H9 (cell line): ENCODE measurements around the gene ALG12. TPM values are rescaled to one million over a fixed set of nuclear protein-coding genes. Genes with fewer than 3 reads are reported as not detected.

Experiments
- DNase-seq: peaks from one replicate; pipeline ENCODE4 v3.0.0-alpha.2; 2017
- H2AFZ ChIP-seq: one replicate; pipeline ENCODE4 v1.6.1; 2013; ENCODE audit warnings: mild to moderate bottlenecking, low read length, control low read depth, moderate library complexity
- H2AK5ac ChIP-seq: 2 replicates; pipeline ENCODE4 v1.6.1; 2013; ENCODE audit warnings: low read length, control low read depth, mixed read lengths; ENCODE audit not compliant: insufficient read length
- H2BK120ac ChIP-seq: one replicate; pipeline ENCODE4 v1.6.1; 2013; ENCODE audit warnings: low read depth, mild to moderate bottlenecking, low read length, control low read depth, inconsistent platforms; ENCODE audit not compliant: poor library complexity, severe bottlenecking
- H2BK12ac ChIP-seq: 2 replicates; pipeline ENCODE4 v1.6.1; 2013; ENCODE audit warnings: low read length, control low read depth, mixed read lengths, low read depth; ENCODE audit not compliant: insufficient read length
- H2BK15ac ChIP-seq: 2 replicates; pipeline ENCODE4 v1.6.1; 2013; ENCODE audit warnings: low read depth, low read length, control low read depth
- H2BK20ac ChIP-seq: one replicate; pipeline ENCODE4 v1.6.1; 2013; ENCODE audit warnings: low read depth, mild to moderate bottlenecking, low read length, control low read depth, inconsistent platforms; ENCODE audit not compliant: poor library complexity, severe bottlenecking
- H2BK5ac ChIP-seq: 2 replicates; pipeline ENCODE4 v1.6.1; 2013; ENCODE audit warnings: low read length, control low read depth, mixed read lengths; ENCODE audit not compliant: insufficient read length
- H3K14ac ChIP-seq: 2 replicates; pipeline ENCODE4 v1.6.1; 2013; ENCODE audit warnings: low read length, control low read depth; ENCODE audit not compliant: insufficient read depth
- H3K18ac ChIP-seq: 2 replicates; pipeline ENCODE4 v1.6.1; 2013; ENCODE audit warnings: low read depth, mild to moderate bottlenecking, mixed read lengths, low read length, control low read depth; ENCODE audit not compliant: insufficient read length
- H3K23ac ChIP-seq: 2 replicates; pipeline ENCODE4 v1.6.1; 2013; ENCODE audit warnings: low read length, control low read depth, mixed read lengths, low read depth; ENCODE audit not compliant: insufficient read length
- H3K23me2 ChIP-seq: 2 replicates; pipeline ENCODE4 v1.6.1; 2013; ENCODE audit warnings: low read depth, mild to moderate bottlenecking, mixed read lengths, low read length, control low read depth; ENCODE audit not compliant: insufficient read length, poor library complexity, severe bottlenecking
- H3K27ac ChIP-seq: 2 replicates; pipeline ENCODE4 v1.5.1; 2013; ENCODE audit warnings: low read length, control low read depth, mixed read lengths, low read depth; ENCODE audit not compliant: insufficient read length
- H3K27me3 ChIP-seq: 2 replicates; pipeline ENCODE4 v1.6.1; 2013; ENCODE audit warnings: low read length, control low read depth, inconsistent platforms; ENCODE audit not compliant: insufficient read depth
- H3K4ac ChIP-seq: 2 replicates; pipeline ENCODE4 v1.6.1; 2013; ENCODE audit warnings: low read depth, mild to moderate bottlenecking, control low read depth, inconsistent platforms, low read length, moderate library complexity
- H3K4me1 ChIP-seq: 2 replicates; pipeline ENCODE4 v1.6.1; 2013; ENCODE audit warnings: low read length, control low read depth, inconsistent platforms; ENCODE audit not compliant: insufficient read depth
- H3K4me2 ChIP-seq: 2 replicates; pipeline ENCODE4 v1.6.1; 2013; ENCODE audit warnings: low read length, control low read depth, mixed read lengths; ENCODE audit not compliant: insufficient read length, insufficient read depth
- H3K56ac ChIP-seq: 2 replicates; pipeline ENCODE4 v1.6.1; 2013; ENCODE audit warnings: low read depth, mild to moderate bottlenecking, mixed read lengths, low read length, control low read depth; ENCODE audit not compliant: insufficient read length
- H3K79me1 ChIP-seq: 2 replicates; pipeline ENCODE4 v1.6.1; 2013; ENCODE audit warnings: low read depth, mild to moderate bottlenecking, moderate library complexity, low read length, control low read depth, inconsistent platforms; ENCODE audit not compliant: insufficient read depth, poor library complexity, severe bottlenecking
- H3K79me2 ChIP-seq: 2 replicates; pipeline ENCODE4 v1.6.1; 2013; ENCODE audit warnings: low read length, control low read depth, inconsistent platforms; ENCODE audit not compliant: insufficient read depth
- H3K9ac ChIP-seq: 2 replicates; pipeline ENCODE4 v1.6.1; 2013; ENCODE audit warnings: low read length, control low read depth, mixed read lengths; ENCODE audit not compliant: insufficient read length; ENCODE audit errors: extremely low read depth
- H3K9me3 ChIP-seq: one replicate; pipeline ENCODE4 v1.6.1; 2013; ENCODE audit warnings: low read depth, low read length, inconsistent platforms; ENCODE audit not compliant: control insufficient read depth
- H3T11ph ChIP-seq: one replicate; pipeline ENCODE4 v1.6.1; 2013; ENCODE audit warnings: mild to moderate bottlenecking, low read length, control low read depth, inconsistent platforms
- H4K20me1 ChIP-seq: one replicate; pipeline ENCODE4 v1.6.1; 2013; ENCODE audit not compliant: control insufficient read depth, insufficient read length, insufficient read depth
- H4K5ac ChIP-seq: 2 replicates; pipeline ENCODE4 v1.6.1; 2013; ENCODE audit warnings: low read depth, mild to moderate bottlenecking, mixed read lengths, low read length, control low read depth; ENCODE audit not compliant: insufficient read length
- H4K8ac ChIP-seq: replicated peaks from 2 replicates; pipeline ENCODE4 v1.6.1; 2013; ENCODE audit warnings: low read length, control low read depth, mixed read lengths, low read depth; ENCODE audit not compliant: insufficient read length
- H4K91ac ChIP-seq: 2 replicates; pipeline ENCODE4 v1.6.1; 2013; ENCODE audit warnings: low read depth, mild to moderate bottlenecking, moderate library complexity, mixed read lengths, low read length, control low read depth; ENCODE audit not compliant: insufficient read length
- H3K27ac Mint-ChIP-seq, 3 experiments: 2 replicates in 2 of 3; 3 replicates in 1 of 3; pipeline ENCODE4 v1.8.0; 2020 to 2021; ENCODE audit warnings: mixed read lengths in 3 of 3, mild to moderate bottlenecking in 1 of 3, moderate library complexity in 1 of 3
- H3K27me3 Mint-ChIP-seq: 2 replicates; pipeline ENCODE4 v1.8.0; 2021; ENCODE audit warnings: low read depth, mild to moderate bottlenecking, moderate library complexity, mixed read lengths
- H3K36me3 Mint-ChIP-seq, 3 experiments: 2 replicates in 2 of 3; 3 replicates in 1 of 3; pipeline ENCODE4 v1.8.0; 2020 to 2021; ENCODE audit warnings: low read depth in 3 of 3, mixed read lengths in 3 of 3; ENCODE audit not compliant: insufficient read depth in 1 of 3
- H3K4me1 Mint-ChIP-seq, 2 experiments: 2 replicates each; pipeline ENCODE4 v1.8.0; 2020; ENCODE audit warnings: mixed read lengths in 2 of 2
- H3K4me3 Mint-ChIP-seq, 2 experiments: 2 replicates in 1 of 2; 3 replicates in 1 of 2; pipeline ENCODE4 v1.8.0; 2020 to 2021; ENCODE audit warnings: mild to moderate bottlenecking in 2 of 2, mixed read lengths in 2 of 2, moderate library complexity in 1 of 2
- H3K9me3 Mint-ChIP-seq, 2 experiments: 2 replicates in 1 of 2; 3 replicates in 1 of 2; pipeline ENCODE4 v1.8.0; 2020; ENCODE audit warnings: mild to moderate bottlenecking in 2 of 2, mixed read lengths in 2 of 2, moderate library complexity in 1 of 2
- CTCF ChIP-seq: fragments of 200-600 bp; sonication (generic); conservative IDR thresholded peaks from 3 replicates; pipeline ENCODE4 v1.8.0; 2021; ENCODE audit warnings: antibody characterized with exemption, mild to moderate bottlenecking
- WGBS: extraction: QIAGEN DNeasy Blood & Tissue Kit; methylation state at CpG from one replicate; pipeline ENCODE4 v1.1.7; 2013; ENCODE audit warnings: missing lambda C conversion rate, low lambda C conversion rate, mixed read lengths; ENCODE audit not compliant: insufficient read length; ENCODE audit errors: extremely low coverage; 5-methylcytosine and 5-hydroxymethylcytosine counted together
- total RNA-seq: library from RNA; stranded (reverse); gene quantifications from 2 replicates; pipeline ENCODE4 v1.2.1, GENCODE V29; 2021

ALG12 gene
- total RNA-seq, 1 experiment from 2014 or later = 19.2 TPM

- no peaks in the 10 kb centered on the region for H3K9me3 ChIP-seq
- H3K27me3 ChIP-seq = no peaks in the 10 kb centered on the region
- DNase-seq = no peak
- Mint-ChIP-seq H3K27me3 (peaks cover 4% of the 10 kb centered on the region), H3K4me1 (peaks cover 0 to 13% of the 10 kb centered on the region in 2 experiments; a peak in 3 of 4 replicates), H3K36me3 (no peaks in the 10 kb centered on the region; a peak in 1 of 7 replicates), H3K9me3 (no peaks in the 10 kb centered on the region), H3K4me3 (no peak overlapping the region), H3K27ac (no peak overlapping the region)
- H2BK20ac ChIP-seq = no peak overlapping the region
- no peaks in the 10 kb centered on the region for H3K4me1 ChIP-seq
- no peak overlapping the region for H3K56ac ChIP-seq
- no peak overlapping the region for H2BK15ac ChIP-seq
- H2BK12ac ChIP-seq = no peak overlapping the region
- H2BK5ac ChIP-seq = no peak overlapping the region
- no peak overlapping the region for H2AK5ac ChIP-seq
- H4K20me1 ChIP-seq = no peaks in the 10 kb centered on the region
- H3K4ac ChIP-seq = no peak overlapping the region
- H3K79me2 ChIP-seq = no peaks in the 10 kb centered on the region
- no peak overlapping the region for H3K14ac ChIP-seq
- no peak overlapping the region for H3K27ac ChIP-seq
- no peak overlapping the region for H3T11ph ChIP-seq
- H4K5ac ChIP-seq = no peak overlapping the region
- H3K4me2 ChIP-seq = no peak overlapping the region
- H2BK120ac ChIP-seq = no peak overlapping the region
- H3K23me2 ChIP-seq = no peaks in the 10 kb centered on the region
- no peak overlapping the region for H2AFZ ChIP-seq
- H3K18ac ChIP-seq = no peak overlapping the region
- no peak overlapping the region for H4K8ac ChIP-seq
- TF ChIP-seq CTCF = no peak
- H3K9ac ChIP-seq = no peak overlapping the region
- H3K79me1 ChIP-seq = no peaks in the 10 kb centered on the region
- no CpG with 5 or more reads among the region's 22 CpGs for WGBS
- H3K23ac ChIP-seq = no peak overlapping the region
- H4K91ac ChIP-seq = no peak overlapping the region
Observed at GRCh38 chr22:49955581-49956417, 37.6 kb upstream of the ALG12 start.
